Panc1 (cell line): Measurements from ENCODE around the gene SPACA9.

ENCODE experiments used
- CTCF ChIP-seq: fragments of 450-650 bp; IDR thresholded peaks from 2 replicates; pipeline ENCODE4 v1.5.1; 2017; ENCODE audit warnings: mild to moderate bottlenecking
- POLR2AphosphoS5 ChIP-seq: IDR thresholded peaks from 2 replicates; pipeline ENCODE4 v1.6.1; 2012; ENCODE audit warnings: mild to moderate bottlenecking, low read depth, low read length, moderate library complexity
- REST ChIP-seq, 2 experiments: IDR thresholded peaks; 2 replicates each; pipeline ENCODE4 v1.6.1; 2011 to 2012; ENCODE audit warnings: low read depth in 2 of 2, control low read depth in 1 of 2, low read length in 1 of 2, mild to moderate bottlenecking in 1 of 2, moderate library complexity in 1 of 2; ENCODE audit not compliant: insufficient read depth in 1 of 2
- SIN3A ChIP-seq: IDR thresholded peaks from 2 replicates; pipeline ENCODE4 v1.6.1; 2012; ENCODE audit warnings: low read depth, mild to moderate bottlenecking, low read length, moderate library complexity, borderline replicate concordance; ENCODE audit not compliant: insufficient read depth
- TCF7L2 ChIP-seq: IDR thresholded peaks from 2 replicates; pipeline ENCODE4 v1.6.1; 2011; ENCODE audit warnings: mild to moderate bottlenecking, low read depth, low read length, inconsistent platforms

GRCh38 chr9:132888151-132888550, 9.5 kb downstream of the SPACA9 start:
- TF ChIP-seq POLR2AphosphoS5 (no peak), CTCF (no peak), TCF7L2 (no peak), REST (IDR thresholded peaks at IDR 0.05; ENCODE audit: insufficient read depth in 1 of 2, low read depth in 2 of 2, low read length in 1 of 2) (no peak), SIN3A (no peak)
